ENCODE results near the gene PRRG3.
"Not testable (repeated sequence)": the region's sequence is repeated elsewhere in the genome, so short reads cannot be mapped to it uniquely, and the experiment has no call there.

The PRRG3 gene

GRCh38 chrX:151694661-151695582, at the start of gene PRRG3:
PRRG3 (plus strand) TSS chrX:151695458; CDS start chrX:151698815, 3,357 bp downstream.
- DNase-seq (ENCODE audit: low spot score) = no peak

- DNase-seq (ENCODE audit: low spot score) = no peak
These were observed 20.0 kb upstream of the PRRG3 start for GRCh38 chrX:151675121-151675746.

GRCh38 chrX:151676196-151676595, 19.1 kb upstream of the PRRG3 start:
- DNase-seq (ENCODE audit: low spot score) = no peak

GRCh38 chrX:151679798-151680402, 15.4 kb upstream of the PRRG3 start:
- no peak for DNase-seq (ENCODE audit: low spot score)

GRCh38 chrX:151680805-151681204, 14.5 kb upstream of the PRRG3 start:
- peak; percentile 20 for DNase-seq (ENCODE audit: low spot score)

GRCh38 chrX:151687635-151688034, 7.6 kb upstream of the PRRG3 start:
- no peak for DNase-seq (ENCODE audit: low spot score)

GRCh38 chrX:151688695-151689094, 6.6 kb upstream of the PRRG3 start:
- DNase-seq (ENCODE audit: low spot score) = no peak

GRCh38 chrX:151692825-151693224, 2.4 kb upstream of the PRRG3 start:
- no peak for DNase-seq (ENCODE audit: low spot score)

- no peak for DNase-seq (ENCODE audit: low spot score)
These were observed 1.1 kb upstream of the PRRG3 start for GRCh38 chrX:151694121-151694520.

GRCh38 chrX:151695583-151696340, 504 bp downstream of the PRRG3 start:
- DNase-seq (ENCODE audit: low spot score) = no peak

GRCh38 chrX:151697082-151697481, 1.8 kb downstream of the PRRG3 start:
- not testable (repeated sequence) for DNase-seq (ENCODE audit: low spot score)

GRCh38 chrX:151697522-151697921, 2.3 kb downstream of the PRRG3 start:
- no peak for DNase-seq (ENCODE audit: low spot score)

- DNase-seq (ENCODE audit: low spot score) = no peak
These were observed 3.2 kb downstream of the PRRG3 start for GRCh38 chrX:151698485-151698884.

GRCh38 chrX:151699746-151700145, 4.5 kb downstream of the PRRG3 start:
- no peak for DNase-seq (ENCODE audit: low spot score)

- no peak for DNase-seq (ENCODE audit: low spot score)
These were observed 5.3 kb downstream of the PRRG3 start for GRCh38 chrX:151700581-151700980.

GRCh38 chrX:151701071-151701470, 5.8 kb downstream of the PRRG3 start:
- no peak for DNase-seq (ENCODE audit: low spot score)

- DNase-seq (ENCODE audit: low spot score) = no peak
These were observed 6.3 kb downstream of the PRRG3 start for GRCh38 chrX:151701531-151701930.

- no peak for DNase-seq (ENCODE audit: low spot score)
These were observed 6.9 kb downstream of the PRRG3 start for GRCh38 chrX:151702026-151702714.

- DNase-seq (ENCODE audit: low spot score) = no peak
These were observed 7.6 kb downstream of the PRRG3 start for GRCh38 chrX:151702741-151703340.

GRCh38 chrX:151703487-151703886, 8.2 kb downstream of the PRRG3 start:
- DNase-seq (ENCODE audit: low spot score) = no peak

- no peak for DNase-seq (ENCODE audit: low spot score)
These were observed 8.9 kb downstream of the PRRG3 start for GRCh38 chrX:151704041-151704663.
